Fibroblast of peridontal ligament (primary cell): Measurements from ENCODE around the gene C1orf105.
"Not testable (repeated sequence)": the region's sequence is repeated elsewhere in the genome, so short reads cannot be mapped to it uniquely, and the experiment has no call there.

ENCODE experiments used
- DNase-seq: peaks from one replicate; pipeline ENCODE4 v3.0.0-alpha.2; 2010; ENCODE audit errors: extremely low read depth

C1orf105 gene

DNA sequence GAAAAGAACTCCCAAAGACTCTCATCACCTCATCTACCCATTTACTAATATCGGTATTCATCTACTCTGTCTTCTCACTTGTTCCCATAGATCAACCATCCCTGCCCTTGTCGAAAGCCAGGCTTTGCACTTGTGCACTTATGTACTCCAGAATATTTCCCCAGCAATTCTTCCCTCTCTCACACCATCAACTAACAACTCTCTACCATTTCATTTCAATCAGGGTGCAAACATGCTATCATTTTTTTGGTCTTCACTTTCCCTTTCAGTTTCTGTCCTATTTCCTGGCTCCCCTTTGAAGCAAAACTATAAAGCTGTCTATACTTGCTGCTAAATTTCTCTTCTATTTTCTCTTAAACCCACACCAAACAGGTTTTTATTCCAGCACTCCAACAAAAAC, 6.7 kb downstream of the C1orf105 start:
- no peak for DNase-seq

GRCh38 chr1:172429331-172430127, 9.0 kb downstream of the C1orf105 start:
- DNase-seq = peak; percentile 90

DNA sequence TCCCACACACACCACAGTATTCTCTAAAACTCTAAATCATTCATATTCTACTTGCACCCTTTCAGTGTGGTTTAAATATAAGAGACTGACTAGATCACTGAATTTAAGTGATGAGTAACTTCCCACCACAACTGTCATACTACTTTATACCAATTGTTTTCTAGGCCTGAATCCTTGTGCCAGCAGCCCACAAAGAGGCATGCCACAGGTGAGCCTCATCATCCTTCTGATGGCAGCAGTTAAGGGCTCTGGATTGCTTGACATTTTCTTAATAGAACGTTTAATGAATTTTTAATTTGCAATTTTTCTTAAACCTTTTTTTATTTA, 9.6 kb downstream of the C1orf105 start:
- no peak for DNase-seq

DNA sequence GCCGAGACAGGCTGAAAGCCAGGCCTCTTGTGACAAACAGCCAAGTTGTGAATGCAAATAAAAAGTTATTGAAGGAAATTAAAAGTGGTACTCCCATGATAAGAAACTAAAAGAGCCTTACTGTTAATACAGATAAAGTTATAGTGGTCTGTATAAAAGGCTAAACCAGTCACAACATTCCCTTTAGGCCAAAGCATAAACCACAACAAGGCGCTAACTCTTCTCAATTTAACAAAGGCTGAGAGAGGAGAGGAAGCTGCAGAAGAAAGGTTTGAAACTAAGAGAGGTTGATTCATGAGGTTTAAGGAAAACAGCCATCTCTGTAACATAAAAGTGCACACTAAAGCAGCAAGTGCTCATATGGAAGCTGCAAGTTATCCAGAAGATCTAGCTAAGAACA, 10.7 kb downstream of the C1orf105 start:
- DNase-seq = no peak

GRCh38 chr1:172431721-172432192, 11.3 kb downstream of the C1orf105 start:
- DNase-seq = no peak

GRCh38 chr1:172437183-172437582, 16.7 kb downstream of the C1orf105 start:
- DNase-seq = not testable (repeated sequence)

GRCh38 chr1:172442404-172442803, 21.9 kb downstream of the C1orf105 start:
- no peak for DNase-seq

DNA sequence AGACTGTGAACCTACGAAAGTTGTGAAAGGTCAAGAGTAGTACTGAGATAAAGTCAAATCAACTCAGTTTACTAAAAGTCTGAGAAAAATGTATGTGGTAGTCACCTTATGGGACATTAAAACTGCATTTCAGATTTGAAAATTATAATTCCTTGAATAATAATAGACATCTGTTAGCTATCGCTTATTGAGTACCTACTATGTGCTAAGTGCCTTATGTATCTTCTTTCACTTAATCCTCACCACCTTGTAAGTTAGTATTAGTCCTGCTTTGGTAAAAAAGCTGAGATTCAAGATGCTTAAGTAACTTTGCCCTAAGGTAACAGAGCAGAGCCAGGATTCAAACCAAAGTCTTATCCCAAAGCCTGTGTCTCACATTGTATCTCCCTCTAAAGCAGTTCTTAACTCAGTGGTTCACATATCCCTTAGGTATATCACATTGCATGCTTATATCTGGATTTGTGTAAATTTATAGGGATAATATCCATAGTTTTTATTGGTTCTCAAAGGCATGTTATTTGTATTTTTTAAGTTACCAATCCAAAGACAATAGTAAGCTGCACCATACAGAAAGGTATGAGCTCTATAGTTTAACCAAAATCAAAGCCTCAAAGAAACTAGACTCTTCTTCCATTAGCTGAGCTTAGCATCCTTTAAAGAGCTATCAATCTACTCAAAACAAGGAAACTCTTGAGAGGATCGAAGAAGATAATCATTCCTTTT, 22.5 kb downstream of the C1orf105 start:
- no peak for DNase-seq

GRCh38 chr1:172443666-172444453, 23.4 kb downstream of the C1orf105 start, which contains the start of gene PIGC:
PIGC (minus strand) TSS chr1:172444069; CDS start chr1:172442622, 1,447 bp downstream.
- DNase-seq = peak; percentile 83

DNA sequence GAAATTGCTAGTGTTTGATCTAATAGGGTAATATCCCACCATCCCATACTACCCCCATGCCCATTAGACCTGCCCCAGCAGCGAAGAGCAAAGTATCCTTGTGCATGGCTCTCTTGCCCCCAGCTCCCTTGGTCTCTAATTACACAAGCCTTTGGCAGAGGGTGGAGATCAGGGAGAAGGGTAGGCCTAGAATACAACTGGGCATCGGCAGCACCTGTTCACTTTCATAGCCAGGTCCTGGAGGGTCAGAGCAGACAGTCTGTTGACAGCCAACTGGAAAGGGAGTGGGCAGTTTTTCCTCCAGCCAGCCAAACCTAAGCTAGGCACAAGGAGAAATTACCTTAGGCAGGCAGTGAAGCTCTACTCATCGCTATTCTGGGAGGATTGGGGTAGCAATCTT, 26.1 kb downstream of the C1orf105 start:
- DNase-seq = no peak

GRCh38 chr1:172447641-172448040, 27.2 kb downstream of the C1orf105 start:
- DNase-seq = no peak

DNA sequence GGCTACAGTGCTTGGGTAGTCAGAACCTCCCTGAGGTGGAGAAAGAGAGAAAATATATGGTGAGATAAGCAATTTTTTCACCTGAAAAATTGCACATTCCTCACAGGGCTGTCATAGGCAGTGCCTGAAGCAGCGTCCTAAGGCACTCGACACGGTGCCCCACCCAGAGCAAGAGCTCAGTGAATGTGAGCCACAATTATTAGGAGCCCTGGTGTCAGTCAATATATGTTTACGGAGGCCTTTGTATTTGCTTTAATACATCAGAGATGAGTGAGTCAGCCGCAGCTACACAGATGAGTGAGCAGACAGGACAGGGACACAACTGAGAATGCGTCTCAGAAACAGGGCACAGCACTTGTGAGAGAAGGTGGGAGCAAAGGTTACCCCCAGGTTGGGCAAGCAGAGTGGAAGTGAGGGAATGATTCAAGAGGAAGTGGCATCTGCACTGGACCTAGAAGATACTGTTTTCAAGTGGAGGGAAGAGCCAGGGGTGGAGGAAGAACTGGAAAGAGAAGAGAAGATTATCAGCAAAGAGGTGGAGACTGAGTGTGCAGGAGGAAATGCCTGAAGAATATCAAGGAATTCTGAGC, 28.6 kb downstream of the C1orf105 start:
- no peak for DNase-seq

GRCh38 chr1:172449585-172450523, 29.4 kb downstream of the C1orf105 start:
- peak; percentile 69 for DNase-seq

GRCh38 chr1:172450524-172450885, 30.0 kb downstream of the C1orf105 start:
- no peak for DNase-seq

- DNase-seq = no peak
Measured at GRCh38 chr1:172451002-172451443, 30.5 kb downstream of the C1orf105 start.

DNA sequence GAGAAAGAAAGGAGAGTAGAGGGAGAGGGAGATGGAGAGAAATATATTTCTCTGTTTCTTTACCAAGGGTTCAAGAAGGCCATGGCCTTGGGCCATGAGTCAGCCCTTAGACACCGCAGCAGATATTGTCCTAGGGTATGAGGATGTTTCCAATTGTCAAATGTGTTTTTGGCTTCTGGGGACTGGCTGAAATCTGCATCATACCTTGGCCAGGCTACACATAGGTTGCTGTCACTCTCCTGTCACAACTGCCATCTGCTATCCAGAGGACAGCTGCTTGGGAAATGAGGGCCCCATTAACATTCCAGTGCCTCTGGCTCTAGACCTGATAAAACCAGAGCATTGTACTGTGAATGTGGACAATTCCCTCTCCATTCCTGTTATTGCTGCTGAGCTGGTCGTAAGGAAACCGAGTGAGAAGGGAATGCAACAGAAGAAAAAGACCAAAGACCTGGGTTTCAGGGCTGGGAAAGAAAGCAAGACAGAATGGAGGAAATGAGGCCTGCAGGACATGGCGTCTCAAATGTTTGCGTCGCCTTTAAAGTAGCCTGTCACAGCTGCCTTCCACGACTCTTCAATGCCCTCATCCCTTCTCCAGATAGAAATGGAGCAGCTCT, 32.2 kb downstream of the C1orf105 start:
- no peak for DNase-seq

DNA sequence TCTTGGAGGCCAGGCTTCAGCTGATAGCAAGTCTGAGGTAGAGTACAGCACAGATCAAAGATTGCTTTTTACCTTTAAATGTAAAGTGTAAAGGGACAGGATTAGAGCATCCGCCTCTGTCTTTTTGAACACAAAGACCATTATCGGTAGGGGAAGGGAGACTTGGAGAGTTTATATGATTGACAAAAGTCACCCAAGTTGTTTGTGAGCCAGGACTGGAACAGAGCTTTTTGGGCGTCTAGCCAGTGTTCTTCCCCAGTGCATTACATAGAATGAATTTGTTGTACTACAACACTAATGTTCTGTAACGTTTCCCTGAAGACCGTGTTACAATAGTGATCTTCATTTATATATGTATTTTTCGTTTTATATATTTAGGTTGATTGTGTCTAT, 32.7 kb downstream of the C1orf105 start:
- no peak for DNase-seq

DNA sequence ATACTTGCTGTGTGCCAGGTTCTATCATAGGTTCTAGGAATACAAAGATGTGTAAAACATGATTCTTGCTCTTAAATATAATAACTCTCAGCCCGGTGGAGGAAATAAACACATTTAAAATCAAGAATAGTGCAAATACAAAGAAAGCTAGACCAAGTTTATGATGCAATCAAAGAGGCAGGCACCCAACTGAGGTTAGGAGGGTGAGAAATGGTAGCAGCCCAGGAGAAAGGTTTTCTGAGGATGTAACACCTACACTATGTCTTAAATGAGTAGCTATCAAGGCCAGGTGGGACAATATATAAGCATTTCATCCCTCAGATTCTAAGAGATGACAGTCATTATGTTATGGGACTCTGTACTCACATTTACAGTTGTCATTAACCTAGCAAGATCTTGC, 33.1 kb downstream of the C1orf105 start:
- no peak for DNase-seq

DNA sequence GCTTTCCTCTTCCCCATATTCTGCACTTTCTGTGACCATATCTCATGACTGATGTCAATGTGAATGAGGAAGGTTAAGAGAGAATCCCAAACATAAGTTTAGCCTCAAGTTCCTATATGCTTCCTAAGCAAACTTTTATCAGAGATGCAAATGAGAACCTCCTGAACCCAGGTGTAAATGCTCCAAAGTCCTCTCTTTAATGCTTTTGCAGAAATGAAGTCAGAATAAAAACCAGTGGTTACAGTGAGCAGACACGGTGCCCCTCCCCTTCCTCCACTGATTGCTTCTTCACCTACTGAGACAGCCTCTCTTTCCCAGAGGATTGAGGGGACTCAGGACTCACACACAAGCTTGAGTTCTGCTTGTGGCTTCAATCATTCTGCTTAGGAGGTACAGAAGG, 35.0 kb downstream of the C1orf105 start:
- no peak for DNase-seq

DNA sequence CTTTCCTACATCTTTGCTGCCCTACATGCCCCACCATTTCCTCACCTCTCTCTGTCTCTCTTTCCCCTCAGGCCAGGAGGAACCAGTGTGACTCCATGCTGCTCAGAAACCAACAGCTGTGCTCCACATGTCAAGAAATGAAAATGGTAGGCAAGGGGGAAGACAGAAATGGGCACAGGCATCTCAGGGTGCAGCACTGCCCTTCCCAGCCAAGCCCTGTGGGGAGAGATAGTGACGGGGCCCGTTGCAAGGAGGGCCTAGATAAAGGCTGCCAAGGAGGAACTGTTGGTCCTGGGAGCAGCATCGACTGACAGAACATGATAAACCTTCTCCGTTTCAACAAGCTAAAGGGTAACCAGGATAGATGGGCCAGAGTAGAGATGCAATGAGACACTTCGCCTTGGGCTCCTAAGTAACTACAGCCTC, 35.9 kb downstream of the C1orf105 start:
- no peak for DNase-seq
